ENCODE measurements around the gene DYNLT4. TPM values are rescaled to one million over a fixed set of nuclear protein-coding genes. Genes with fewer than 3 reads are reported as not detected.

DYNLT4 gene
- total RNA-seq, 1 donor = not detected

DNA sequence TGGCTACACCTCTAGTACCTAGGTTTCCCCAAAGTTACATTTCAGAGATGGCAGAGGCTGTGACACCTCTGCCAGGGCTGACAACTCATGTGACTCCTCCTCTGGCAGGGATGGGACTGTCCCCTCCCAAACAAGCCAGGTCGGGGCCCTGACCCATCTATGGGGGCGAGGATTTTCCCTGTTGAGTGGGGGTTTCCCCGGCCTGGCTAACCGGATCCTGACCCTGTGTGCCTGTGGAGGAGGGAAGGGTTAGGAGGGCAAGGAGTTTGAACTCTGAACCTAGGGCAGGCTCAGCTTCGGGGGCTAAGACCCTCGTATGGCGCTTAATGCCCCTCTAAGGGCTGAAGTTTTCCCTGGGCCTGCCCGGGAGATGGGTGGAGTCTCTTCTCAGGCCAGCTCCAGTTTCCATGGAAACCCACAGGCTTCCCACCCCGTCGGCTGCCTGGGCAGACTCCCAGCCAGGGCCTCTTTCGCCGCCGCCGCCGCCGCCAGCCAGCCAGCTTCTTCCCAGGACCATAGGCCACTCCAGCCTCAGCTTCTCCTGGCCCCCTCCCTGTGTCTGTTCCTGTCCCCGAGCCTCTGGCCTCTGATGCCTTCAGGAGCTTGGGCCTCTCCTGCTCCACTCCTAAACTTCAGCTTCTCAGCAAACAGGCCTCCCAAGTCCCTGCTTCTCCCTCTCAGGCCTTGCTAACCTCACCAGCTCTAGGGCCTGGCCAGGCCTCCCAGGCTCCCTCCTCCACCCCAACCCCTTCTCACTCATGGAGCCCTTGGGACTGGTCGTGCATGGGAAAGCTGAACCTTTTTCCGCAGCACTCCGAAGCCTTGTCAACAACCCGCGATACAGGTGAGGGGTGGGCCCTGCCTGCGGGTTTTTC, 1.1 kb upstream of the DYNLT4 start, which contains the start of gene BTBD19:
TSS of gene BTBD19 (plus strand) at position 461 of the 875 bp plus-strand sequence. CDS start at position 759, 298 bp downstream.
- peak; percentile 96 for DNase-seq (ENCODE audit: low read depth)
- TF ChIP-seq, protein P1, sequence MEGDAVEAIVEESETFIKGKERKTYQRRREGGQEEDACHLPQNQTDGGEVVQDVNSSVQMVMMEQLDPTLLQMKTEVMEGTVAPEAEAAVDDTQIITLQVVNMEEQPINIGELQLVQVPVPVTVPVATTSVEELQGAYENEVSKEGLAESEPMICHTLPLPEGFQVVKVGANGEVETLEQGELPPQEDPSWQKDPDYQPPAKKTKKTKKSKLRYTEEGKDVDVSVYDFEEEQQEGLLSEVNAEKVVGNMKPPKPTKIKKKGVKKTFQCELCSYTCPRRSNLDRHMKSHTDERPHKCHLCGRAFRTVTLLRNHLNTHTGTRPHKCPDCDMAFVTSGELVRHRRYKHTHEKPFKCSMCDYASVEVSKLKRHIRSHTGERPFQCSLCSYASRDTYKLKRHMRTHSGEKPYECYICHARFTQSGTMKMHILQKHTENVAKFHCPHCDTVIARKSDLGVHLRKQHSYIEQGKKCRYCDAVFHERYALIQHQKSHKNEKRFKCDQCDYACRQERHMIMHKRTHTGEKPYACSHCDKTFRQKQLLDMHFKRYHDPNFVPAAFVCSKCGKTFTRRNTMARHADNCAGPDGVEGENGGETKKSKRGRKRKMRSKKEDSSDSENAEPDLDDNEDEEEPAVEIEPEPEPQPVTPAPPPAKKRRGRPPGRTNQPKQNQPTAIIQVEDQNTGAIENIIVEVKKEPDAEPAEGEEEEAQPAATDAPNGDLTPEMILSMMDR (IDR thresholded peaks at IDR 0.05; ENCODE audit: insufficient read depth, low read depth, low read length) = no peak
- H3K4me3 ChIP-seq (ENCODE audit: low read depth, low read length) = peak within 1 kb of the TSS; percentile 61

DNA sequence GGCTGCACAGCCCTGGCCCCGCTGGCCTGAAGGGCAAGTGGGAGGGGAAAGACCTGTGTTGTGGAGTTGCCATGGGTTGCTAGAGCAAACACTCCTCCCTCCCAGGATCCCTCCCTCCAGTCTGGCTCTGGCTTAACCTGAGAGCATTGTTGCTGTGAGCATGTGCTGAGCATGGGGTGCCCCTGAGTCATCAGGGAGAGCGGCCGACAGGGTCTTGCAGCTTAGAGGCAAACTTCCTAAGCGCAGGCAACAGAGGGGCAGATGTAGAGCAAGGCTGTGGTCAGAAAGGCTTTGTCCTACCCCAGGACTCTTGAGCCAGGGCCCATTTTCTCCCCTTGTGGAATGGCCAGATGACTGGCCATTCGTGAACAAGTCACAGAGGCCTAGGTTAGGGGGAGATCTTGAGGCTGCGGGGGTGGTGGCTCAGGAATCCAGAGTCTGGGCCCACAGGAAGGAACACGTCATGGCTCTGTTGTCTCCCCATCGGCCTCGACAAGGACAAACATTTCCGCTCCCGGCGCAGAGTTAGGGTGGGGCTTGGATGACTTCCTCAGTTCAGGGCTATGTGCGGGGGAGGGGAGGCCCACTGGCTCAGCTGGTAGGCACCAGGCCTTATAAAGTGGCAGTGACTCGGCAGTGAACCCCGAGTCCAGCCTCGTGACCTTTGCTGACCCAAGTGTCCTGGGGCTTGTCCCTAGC, 362 bp upstream of the DYNLT4 start:
- peak; percentile 99 for DNase-seq (ENCODE audit: low read depth)
- TF ChIP-seq, protein P1 (IDR thresholded peaks at IDR 0.05; ENCODE audit: insufficient read depth, low read depth, low read length) = no peak
- peak overlapping the region; percentile 31 for H3K4me3 ChIP-seq (ENCODE audit: low read depth, low read length)

DNA sequence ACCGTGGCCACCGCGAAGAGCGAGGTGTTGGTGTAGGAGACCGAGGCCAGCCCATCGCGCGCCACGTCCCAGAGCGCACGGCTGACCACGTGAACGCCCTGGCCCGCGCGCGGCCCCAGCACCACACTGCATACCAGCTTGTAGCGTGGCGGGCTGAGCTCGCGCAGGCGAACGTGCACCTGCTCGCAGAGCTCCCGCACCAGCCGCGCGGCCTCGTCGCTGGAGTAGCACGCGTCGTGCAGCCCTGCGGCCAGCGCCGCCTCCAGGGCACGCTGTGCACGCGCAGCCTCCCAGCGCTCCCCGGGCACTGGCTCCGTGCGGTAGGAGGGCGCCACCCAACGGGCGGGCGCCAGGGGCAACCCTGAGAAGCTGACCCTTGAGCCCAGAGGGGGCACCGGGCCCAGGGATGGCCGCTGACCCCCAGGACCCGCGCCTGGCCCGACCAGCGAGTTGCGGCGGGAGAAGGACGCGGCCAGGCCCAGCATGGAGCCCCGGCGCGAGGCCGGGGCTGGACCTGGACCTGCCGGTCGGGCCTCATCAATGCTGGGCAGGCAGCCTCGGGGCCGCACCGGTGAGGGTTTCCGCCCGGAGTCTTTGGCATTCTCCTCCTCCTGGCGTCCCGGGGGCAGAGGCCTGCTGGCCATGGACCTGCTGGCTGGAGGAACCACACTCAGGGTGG, 987 bp downstream of the DYNLT4 start:
- DNase-seq (ENCODE audit: low read depth) = no peak
- H3K4me3 ChIP-seq (ENCODE audit: low read depth, low read length) = no peak overlapping the region
- TF ChIP-seq, protein P1 (IDR thresholded peaks at IDR 0.05; ENCODE audit: insufficient read depth, low read depth, low read length) = no peak

DNA sequence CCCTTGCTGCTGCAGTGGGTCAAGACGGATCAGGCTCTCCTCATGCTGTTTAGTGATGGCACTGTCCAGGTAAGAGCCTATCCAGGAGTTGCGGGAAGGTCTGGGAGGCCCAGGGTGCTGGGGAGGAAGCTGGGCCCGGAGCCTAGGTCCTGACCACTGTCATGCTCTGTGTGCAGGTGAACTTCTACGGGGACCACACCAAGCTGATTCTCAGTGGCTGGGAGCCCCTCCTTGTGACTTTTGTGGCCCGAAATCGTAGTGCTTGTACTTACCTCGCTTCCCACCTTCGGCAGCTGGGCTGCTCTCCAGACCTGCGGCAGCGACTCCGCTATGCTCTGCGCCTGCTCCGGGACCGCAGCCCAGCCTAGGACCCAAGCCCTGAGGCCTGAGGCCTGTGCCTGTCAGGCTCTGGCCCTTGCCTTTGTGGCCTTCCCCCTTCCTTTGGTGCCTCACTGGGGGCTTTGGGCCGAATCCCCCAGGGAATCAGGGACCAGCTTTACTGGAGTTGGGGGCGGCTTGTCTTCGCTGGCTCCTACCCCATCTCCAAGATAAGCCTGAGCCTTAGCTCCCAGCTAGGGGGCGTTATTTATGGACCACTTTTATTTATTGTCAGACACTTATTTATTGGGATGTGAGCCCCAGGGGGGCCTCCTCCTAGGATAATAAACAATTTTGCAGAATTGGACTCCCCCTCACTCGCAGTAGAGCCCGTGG, 1.7 kb downstream of the DYNLT4 start:
- H3K4me3 ChIP-seq (ENCODE audit: low read depth, low read length) = no peak overlapping the region
- DNase-seq (ENCODE audit: low read depth) = no peak
- TF ChIP-seq, protein P1 (IDR thresholded peaks at IDR 0.05; ENCODE audit: insufficient read depth, low read depth, low read length) = no peak

DNA sequence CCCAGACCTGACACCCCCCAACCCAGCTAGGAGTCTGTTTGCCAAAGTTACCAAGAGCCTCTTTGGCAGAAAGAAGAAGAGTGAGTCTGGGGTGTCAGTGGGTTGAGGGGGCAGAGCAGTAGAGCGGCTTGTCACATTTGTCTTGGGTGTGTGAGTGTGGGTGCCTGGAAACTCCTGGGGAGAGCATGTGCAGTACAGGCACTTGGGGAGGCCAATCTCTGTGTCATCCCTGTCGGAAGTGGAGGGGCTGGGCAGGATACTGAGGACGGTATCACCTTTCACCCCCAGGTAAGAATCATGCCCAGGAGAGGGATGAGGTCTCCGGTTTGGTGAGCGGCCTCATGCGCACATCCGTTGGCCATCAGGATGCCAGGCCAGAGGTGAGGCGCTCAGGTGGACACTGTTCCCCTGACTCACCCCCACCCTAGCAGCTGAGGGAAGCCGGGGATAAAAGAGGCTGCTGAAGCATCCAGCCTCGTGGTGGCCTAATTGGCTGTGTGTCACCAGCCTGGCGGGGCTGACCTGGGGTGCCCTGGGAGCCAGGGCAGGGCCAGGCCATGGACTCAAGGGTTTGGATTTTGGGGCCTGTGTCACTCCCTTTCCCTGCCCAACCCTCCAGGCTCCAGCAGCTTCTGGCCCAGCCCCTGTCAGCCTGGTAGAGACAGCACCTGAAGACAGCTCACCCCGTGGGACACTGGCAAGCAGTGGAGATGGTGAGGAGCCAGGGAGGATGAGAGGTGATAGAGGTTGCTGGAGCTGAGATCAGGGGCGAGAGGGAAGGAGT, 3.6 kb downstream of the DYNLT4 start:
- DNase-seq (ENCODE audit: low read depth) = no peak
- no peak overlapping the region for H3K4me3 ChIP-seq (ENCODE audit: low read depth, low read length)
- TF ChIP-seq, protein P1 (IDR thresholded peaks at IDR 0.05; ENCODE audit: insufficient read depth, low read depth, low read length) = no peak

DNA sequence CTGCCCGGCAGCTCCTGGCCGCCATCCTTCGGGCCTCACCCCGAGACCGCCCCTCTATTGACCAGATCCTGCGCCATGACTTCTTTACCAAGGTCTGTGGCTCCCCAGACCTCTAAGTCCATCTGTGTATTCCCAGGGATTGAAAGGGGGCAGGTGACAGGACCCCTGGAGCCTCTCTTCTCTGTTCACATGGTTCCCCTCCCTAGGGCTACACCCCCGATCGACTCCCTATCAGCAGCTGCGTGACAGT, 4.2 kb downstream of the DYNLT4 start:
- TF ChIP-seq, protein P1 (IDR thresholded peaks at IDR 0.05; ENCODE audit: insufficient read depth, low read depth, low read length) = no peak
- no peak for DNase-seq (ENCODE audit: low read depth)
- H3K4me3 ChIP-seq (ENCODE audit: low read depth, low read length) = no peak overlapping the region

Measured in fibroblast of villous mesenchyme (primary cell).